ENCODE results near the gene BEST4. TPM values are rescaled to one million over a fixed set of nuclear protein-coding genes. Genes with fewer than 3 reads are reported as not detected.

The BEST4 gene
- total RNA-seq, 2 donors from 2014 or later, result 4.1 TPM; not detected in 1

DNA sequence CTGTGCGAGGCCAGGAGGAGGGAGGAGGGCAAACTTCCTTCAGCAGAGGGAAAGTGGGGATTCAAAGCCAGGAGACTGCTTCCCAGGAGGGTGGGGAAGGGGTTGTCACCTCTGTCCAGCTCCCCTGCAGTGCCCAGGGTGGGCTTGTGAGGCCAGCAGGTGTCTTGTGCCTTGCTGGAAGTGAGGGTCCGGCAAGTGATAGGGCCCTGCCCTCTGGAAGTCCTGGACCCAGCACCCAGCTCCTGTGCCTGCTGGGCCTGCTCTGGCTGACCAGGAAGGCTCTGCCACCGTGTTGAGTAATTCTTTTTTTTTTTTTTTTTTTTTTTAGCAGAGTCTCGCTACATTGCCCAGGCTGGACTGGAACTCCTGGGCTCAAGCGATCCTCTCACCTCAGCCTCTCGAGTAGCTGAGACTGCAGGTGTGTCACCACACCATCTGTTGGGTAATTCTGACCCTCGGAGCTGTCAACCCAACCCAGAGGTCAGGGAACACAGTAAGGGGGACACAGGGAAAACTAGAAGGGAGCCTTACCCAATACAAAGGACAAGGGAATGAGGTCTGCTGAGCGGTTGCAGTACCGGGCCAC, 1.0 kb downstream of the BEST4 start:
- Histone ChIP-seq H3K4me3 (peak overlapping the region; percentile 78), H3K27ac (peak overlapping the region; percentile 74 to 82), H3K4me1 (ENCODE audit: control insufficient read depth in 1 of 2, low read depth in 2 of 2) (peaks cover 12 to 30% of the 10 kb centered on the region in 2 donors), H3K27me3 (replicated peaks; ENCODE audit: insufficient read depth) (no peaks in the 10 kb centered on the region), H3K36me3 (no peaks in the 10 kb centered on the region), H3K9me3 (no peaks in the 10 kb centered on the region)
- ATAC-seq (ENCODE audit: insufficient number of reproducible peaks, low FRiP score, low read depth), result no peak
- TF ChIP-seq, protein P1, sequence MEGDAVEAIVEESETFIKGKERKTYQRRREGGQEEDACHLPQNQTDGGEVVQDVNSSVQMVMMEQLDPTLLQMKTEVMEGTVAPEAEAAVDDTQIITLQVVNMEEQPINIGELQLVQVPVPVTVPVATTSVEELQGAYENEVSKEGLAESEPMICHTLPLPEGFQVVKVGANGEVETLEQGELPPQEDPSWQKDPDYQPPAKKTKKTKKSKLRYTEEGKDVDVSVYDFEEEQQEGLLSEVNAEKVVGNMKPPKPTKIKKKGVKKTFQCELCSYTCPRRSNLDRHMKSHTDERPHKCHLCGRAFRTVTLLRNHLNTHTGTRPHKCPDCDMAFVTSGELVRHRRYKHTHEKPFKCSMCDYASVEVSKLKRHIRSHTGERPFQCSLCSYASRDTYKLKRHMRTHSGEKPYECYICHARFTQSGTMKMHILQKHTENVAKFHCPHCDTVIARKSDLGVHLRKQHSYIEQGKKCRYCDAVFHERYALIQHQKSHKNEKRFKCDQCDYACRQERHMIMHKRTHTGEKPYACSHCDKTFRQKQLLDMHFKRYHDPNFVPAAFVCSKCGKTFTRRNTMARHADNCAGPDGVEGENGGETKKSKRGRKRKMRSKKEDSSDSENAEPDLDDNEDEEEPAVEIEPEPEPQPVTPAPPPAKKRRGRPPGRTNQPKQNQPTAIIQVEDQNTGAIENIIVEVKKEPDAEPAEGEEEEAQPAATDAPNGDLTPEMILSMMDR (IDR thresholded peaks at IDR 0.05), result no peak
- no peak for DNase-seq (ENCODE audit: low spot score)

DNA sequence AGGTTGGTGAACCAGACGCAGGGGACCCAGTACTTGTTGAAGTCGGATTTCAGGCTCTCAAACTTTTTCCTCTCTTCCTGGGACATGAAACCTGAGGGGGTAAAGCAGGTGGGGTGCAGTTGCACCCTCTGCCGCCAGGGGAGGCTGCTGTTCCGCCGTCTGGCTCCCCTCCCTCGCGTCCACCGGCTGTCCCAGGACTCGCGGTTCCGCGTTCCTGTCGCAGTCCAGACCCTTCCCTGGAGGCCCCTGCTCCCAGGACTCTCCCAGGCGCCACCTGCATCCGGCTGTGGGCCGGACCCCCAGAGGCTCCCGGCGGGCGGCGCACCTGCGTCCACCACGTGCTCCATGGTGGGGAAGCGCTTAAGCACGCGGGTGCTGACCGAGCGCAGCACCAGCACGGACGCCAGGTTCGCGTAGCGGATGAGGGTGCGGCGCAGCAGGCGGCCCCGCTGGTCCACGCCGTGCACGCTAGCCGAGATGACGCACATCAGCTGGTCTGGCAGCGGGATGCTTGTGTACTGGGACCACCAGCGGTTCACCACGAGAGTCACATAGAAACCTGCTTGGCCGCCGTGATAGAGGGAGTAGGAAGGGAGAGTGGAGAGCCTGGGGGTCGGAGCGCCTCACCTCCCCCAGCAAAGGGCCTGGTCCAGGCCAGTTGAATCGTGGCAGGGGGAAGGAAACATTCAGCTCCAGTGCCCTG, 1.7 kb downstream of the BEST4 start:
- TF ChIP-seq, protein P1 (IDR thresholded peaks at IDR 0.05), result peak; percentile 100
- Histone ChIP-seq H3K4me1 (ENCODE audit: control insufficient read depth in 1 of 2, low read depth in 2 of 2) (peaks cover 12 to 30% of the 10 kb centered on the region in 2 donors), H3K9me3 (no peaks in the 10 kb centered on the region), H3K27me3 (replicated peaks; ENCODE audit: insufficient read depth) (no peaks in the 10 kb centered on the region), H3K27ac (peak overlapping the region; percentile 74 to 82), H3K36me3 (no peaks in the 10 kb centered on the region), H3K4me3 (peak overlapping the region; percentile 78)
- ATAC-seq (ENCODE audit: insufficient number of reproducible peaks, low FRiP score, low read depth) (peak; percentile 63), DNase-seq (ENCODE audit: low spot score) (no peak)

DNA sequence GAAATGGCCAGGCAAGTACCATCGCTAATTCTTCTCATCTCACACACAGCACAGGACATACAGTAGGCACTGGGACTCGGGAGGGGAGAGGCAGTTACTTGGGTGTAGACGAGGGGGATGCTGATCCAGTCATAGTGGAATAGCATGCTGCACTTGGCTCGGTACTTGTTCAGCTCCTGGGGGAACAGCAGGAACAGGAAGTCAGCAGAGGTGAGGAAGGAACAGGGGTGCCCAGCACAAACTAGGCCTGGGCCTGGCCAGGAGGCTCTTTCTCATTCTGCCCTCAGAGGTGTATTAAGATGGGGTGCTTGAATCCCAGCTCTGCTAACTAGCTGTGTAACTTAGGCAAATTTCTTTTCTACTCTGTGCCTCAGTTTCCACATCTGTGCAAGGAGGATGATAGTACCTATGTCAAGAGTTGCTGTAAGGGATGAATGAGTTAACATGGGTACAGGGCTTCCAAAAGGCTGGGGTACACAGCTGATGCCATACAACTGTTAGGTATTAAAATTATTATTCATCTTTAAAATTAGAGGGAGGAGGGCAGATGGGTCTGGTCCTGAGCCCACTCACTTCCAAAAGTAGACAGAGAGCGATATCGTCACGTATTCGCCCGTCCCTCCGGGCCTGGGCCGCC, 2.4 kb downstream of the BEST4 start:
- peak overlapping the region; percentile 78 for H3K4me3 ChIP-seq
- ATAC-seq (ENCODE audit: insufficient number of reproducible peaks, low FRiP score, low read depth), result no peak
- no peak for DNase-seq (ENCODE audit: low spot score)

DNA sequence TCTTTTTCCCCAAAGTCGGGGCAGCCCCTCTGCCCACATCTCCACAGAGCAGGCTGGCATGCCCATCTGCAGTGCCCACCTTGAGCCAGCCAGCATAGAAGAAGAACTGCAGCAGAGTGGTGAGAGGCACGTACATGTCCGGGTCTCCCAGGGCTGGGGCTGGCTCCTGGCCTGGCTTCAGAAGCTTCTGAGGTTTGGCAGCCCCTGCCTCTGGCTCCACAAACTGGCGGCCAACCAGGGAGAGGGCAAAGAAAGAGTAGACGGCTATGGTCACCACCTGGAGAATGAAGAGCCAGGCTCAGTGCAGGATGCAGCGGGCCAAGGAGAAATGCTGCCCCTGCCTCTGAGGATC, 3.0 kb downstream of the BEST4 start:
- Histone ChIP-seq H3K36me3 (peaks cover 3% of the 10 kb centered on the region), H3K4me3 (no peak overlapping the region), H3K27ac (peak overlapping the region in 1 of 2 donors; percentile 28), H3K9me3 (no peaks in the 10 kb centered on the region), H3K4me1 (ENCODE audit: control insufficient read depth in 1 of 2, low read depth in 2 of 2) (peaks cover 12 to 30% of the 10 kb centered on the region in 2 donors), H3K27me3 (replicated peaks; ENCODE audit: insufficient read depth) (no peaks in the 10 kb centered on the region)
- no peak for DNase-seq (ENCODE audit: low spot score)
- no peak for ATAC-seq (ENCODE audit: insufficient number of reproducible peaks, low FRiP score, low read depth)
- TF ChIP-seq, protein P1 (IDR thresholded peaks at IDR 0.05), result no peak

More for the DNA sequence above, 2.4 kb downstream of the BEST4 start:
- H3K27me3 ChIP-seq (replicated peaks; ENCODE audit: insufficient read depth), result no peaks in the 10 kb centered on the region
- peak overlapping the region; percentile 74 to 82 for H3K27ac ChIP-seq
- H3K9me3 ChIP-seq, result no peaks in the 10 kb centered on the region
- TF ChIP-seq, protein P1 (IDR thresholded peaks at IDR 0.05), result no peak
- no peaks in the 10 kb centered on the region for H3K36me3 ChIP-seq
- H3K4me1 ChIP-seq (ENCODE audit: control insufficient read depth in 1 of 2, low read depth in 2 of 2), result peaks cover 12 to 30% of the 10 kb centered on the region in 2 donors
